ENCODE data around the gene LLPH. TPM values are rescaled to one million over a fixed set of nuclear protein-coding genes. Genes with fewer than 3 reads are reported as not detected.

Gene LLPH
- total and polyA plus RNA-seq, 2 of the 13 experiments (the other 11 are each of a cell fraction or from before 2014, with no cell fraction given), result 4.2 to 25.6 TPM

GRCh38 chr12:66072135-66072534 lies 58.4 kb downstream of the LLPH start:
- intact Hi-C loops (cut with micrococcal nuclease; ENCODE audit: unreplicated experiment) (no loop called here), in situ Hi-C loops (cut with HindIII; ENCODE audit: extremely low pct_ligation_motif_present, low pct_unique_long_range_greater_than_20kb) (no loop called here)
- Histone ChIP-seq H3K9me3 (ENCODE audit: low read length) (no peaks in the 10 kb centered on the region), H4K20me1 (ENCODE audit: insufficient read depth, low read length) (no peaks in the 10 kb centered on the region), H2AFZ (ENCODE audit: low read length) (no peak overlapping the region), H3K4me1 (ENCODE audit: insufficient read depth, low read length) (peaks cover 34% of the 10 kb centered on the region), H3K27me3 (ENCODE audit: control insufficient read depth in 1 of 2, insufficient read depth in 2 of 2, low read length in 2 of 2) (no peaks in the 10 kb centered on the region), H3K9ac (ENCODE audit: insufficient read depth, low read depth, low read length) (no peak overlapping the region), H3K4me3 (replicated peaks in 1 of 3; ENCODE audit: insufficient read depth in 1 of 3, low read depth in 2 of 3, low read length in 3 of 3) (no peak overlapping the region), H3K27ac (ENCODE audit: extremely low read length, insufficient read depth, low read length) (no peak overlapping the region), H3K4me2 (ENCODE audit: low read depth, low read length) (no peak overlapping the region), H3K79me2 (ENCODE audit: insufficient read depth, low read length) (no peaks in the 10 kb centered on the region), H3K36me3 (replicated peaks in 1 of 2; ENCODE audit: control insufficient read depth in 1 of 2, insufficient read depth in 2 of 2, low read length in 2 of 2) (no peaks in the 10 kb centered on the region)
- ChIA-PET CTCF (ENCODE audit: low intra/inter-chr PET ratio, low total read pairs) (no interaction called here), POLR2A (no interaction called here)
- no TSS peak for BruUV-seq (replicated peaks)
- ATAC-seq, result no peak
- WGBS (ENCODE audit: low lambda C conversion rate), result 96% methylated on average over 2 of the region's 2 CpGs
- peak; percentile 4 for FAIRE-seq
- no peak for DNase-seq (ENCODE audit: low spot score)
- TF ChIP-seq STAT6 (CRISPR knock-in tag; IDR thresholded peaks at IDR 0.05; ENCODE audit: borderline replicate concordance) (no peak), TEF (CRISPR knock-in tag; IDR thresholded peaks at IDR 0.05) (no peak), U2AF1 (optimal IDR thresholded peaks at IDR 0.05; ENCODE audit: low read depth, low read length) (no peak), IRF2 (CRISPR knock-in tag; IDR thresholded peaks at IDR 0.05) (no peak), KIAA2018 (CRISPR knock-in tag; IDR thresholded peaks at IDR 0.05; ENCODE audit: borderline replicate concordance) (no peak), RFX1 (IDR thresholded peaks at IDR 0.05) (no peak), ZNF672 (CRISPR knock-in tag; IDR thresholded peaks at IDR 0.05) (no peak), ZMAT3 (CRISPR knock-in tag; conservative IDR thresholded peaks at IDR 0.05) (no peak), IKZF4 (CRISPR knock-in tag; IDR thresholded peaks at IDR 0.05; ENCODE audit: borderline replicate concordance, low read depth, not compliant biosample characterization) (no peak), HNF4G (IDR thresholded peaks at IDR 0.05; ENCODE audit: borderline replicate concordance, low read depth, low read length) (no peak), HNF4G (CRISPR knock-in tag; IDR thresholded peaks at IDR 0.05; ENCODE audit: borderline replicate concordance, low read depth) (no peak), ZNF597 (CRISPR knock-in tag; IDR thresholded peaks at IDR 0.05) (no peak), HOXA3 (CRISPR knock-in tag; IDR thresholded peaks at IDR 0.05) (no peak)
